Thyroid gland (tissue), 4 donors: ENCODE measurements around the gene AKR1C3. TPM values are rescaled to one million over a fixed set of nuclear protein-coding genes. Genes with fewer than 3 reads are reported as not detected.

Experiments
- DNase-seq, 2 donors: peaks; one replicate each; pipeline ENCODE4 v3.0.0-alpha.2; 2019
- H3K27ac ChIP-seq, 3 donors: fragments of 200-600 bp; sonication (generic); 1 replicate in 2 of 3; 2 replicates in 1 of 3; pipeline ENCODE4 v1.5.1; 2016 to 2019; ENCODE audit warnings: mild to moderate bottlenecking in 1 of 3, moderate library complexity in 1 of 3
- H3K27me3 ChIP-seq: fragments of 200-600 bp; sonication (generic); one replicate; pipeline ENCODE4 v1.5.1; 2019
- H3K36me3 ChIP-seq, 2 donors: fragments of 200-600 bp; sonication (generic); one replicate each; pipeline ENCODE4 v1.5.1; 2016 to 2019
- H3K4me1 ChIP-seq, 2 donors: fragments of 200-600 bp; sonication (generic); one replicate each; pipeline ENCODE4 v1.5.1; 2017 to 2019
- H3K4me3 ChIP-seq, 3 donors: fragments of 200-600 bp; sonication (generic); replicated peaks in 1 of 3; 1 replicate in 2 of 3; 2 replicates in 1 of 3; pipeline ENCODE4 v1.5.1; 2016; ENCODE audit warnings: mild to moderate bottlenecking in 1 of 3
- H3K9me3 ChIP-seq: fragments of 200-600 bp; sonication (generic); one replicate; pipeline ENCODE4 v1.5.1; 2017
- CTCF ChIP-seq, 6 experiments: fragments of 200-600 bp in 3 of 6; fragments of 450-650 bp in 3 of 6; sonication (generic) in 3 of 6; IDR thresholded peaks; one replicate each; pipeline ENCODE4 v1.5.1; 2016 to 2019; ENCODE audit warnings: antibody characterized with exemption in 6 of 6, mild to moderate bottlenecking in 2 of 6, inconsistent platforms in 1 of 6, moderate library complexity in 1 of 6
- POLR2A ChIP-seq, 2 donors: fragments of 450-650 bp; IDR thresholded peaks; one replicate each; pipeline ENCODE4 v1.6.1; 2017; ENCODE audit warnings: antibody characterized with exemption in 2 of 2, mild to moderate bottlenecking in 2 of 2, moderate library complexity in 1 of 2
- WGBS, 2 donors: methylation state at CpG; one replicate each; pipeline ENCODE4 v1.1.5; 2017; 5-methylcytosine and 5-hydroxymethylcytosine counted together
- intact Hi-C: fragments of 100-400 bp; cut with DNase I; formaldehyde crosslinking; loops from one replicate; pipeline ENCODE4 v1.15.1; 2023
- total RNA-seq, 4 donors: library from RNA; depleted of rRNA; stranded (reverse); fragments of >200 nt; gene quantifications; one replicate each; pipeline ENCODE4 v1.2.3, GENCODE V29; 2016

The AKR1C3 gene
- total RNA-seq, 4 donors from 2014 or later: 42.7 to 73.6 (median 67.4) TPM

- WGBS, 2 donors: 95% methylated on average over 2 of the region's 2 CpGs
- TF ChIP-seq CTCF (IDR thresholded peaks at IDR 0.05) (no peak), POLR2A (IDR thresholded peaks at IDR 0.05) (no peak)
- H3K9me3 ChIP-seq: no peaks in the 10 kb centered on the region
- no peaks in the 10 kb centered on the region for H3K36me3 ChIP-seq
- H3K4me1 ChIP-seq: peaks cover 22 to 30% of the 10 kb centered on the region in 2 donors
- H3K27me3 ChIP-seq: no peaks in the 10 kb centered on the region
- no peak for DNase-seq
- H3K4me3 ChIP-seq: no peak overlapping the region
- peak overlapping the region in 1 of 3 donors; percentile 98 for H3K27ac ChIP-seq
- intact Hi-C loops: no loop called here
These were observed 20.6 kb upstream of the AKR1C3 start for GRCh38 chr10:5073659-5074058.

GRCh38 chr10:5076615-5077014 is 17.6 kb upstream of the AKR1C3 start:
- Histone ChIP-seq H3K9me3 (no peaks in the 10 kb centered on the region), H3K4me1 (peaks cover 13% of the 10 kb centered on the region in 2 donors), H3K27me3 (no peaks in the 10 kb centered on the region), H3K36me3 (no peaks in the 10 kb centered on the region), H3K4me3 (no peak overlapping the region), H3K27ac (no peak overlapping the region)
- intact Hi-C loops: no loop called here
- TF ChIP-seq POLR2A (IDR thresholded peaks at IDR 0.05) (no peak), CTCF (IDR thresholded peaks at IDR 0.05) (no peak)
- DNase-seq: no peak
- WGBS, 2 donors: 68 to 86% methylated on average over 3 of the region's 3 CpGs

DNA sequence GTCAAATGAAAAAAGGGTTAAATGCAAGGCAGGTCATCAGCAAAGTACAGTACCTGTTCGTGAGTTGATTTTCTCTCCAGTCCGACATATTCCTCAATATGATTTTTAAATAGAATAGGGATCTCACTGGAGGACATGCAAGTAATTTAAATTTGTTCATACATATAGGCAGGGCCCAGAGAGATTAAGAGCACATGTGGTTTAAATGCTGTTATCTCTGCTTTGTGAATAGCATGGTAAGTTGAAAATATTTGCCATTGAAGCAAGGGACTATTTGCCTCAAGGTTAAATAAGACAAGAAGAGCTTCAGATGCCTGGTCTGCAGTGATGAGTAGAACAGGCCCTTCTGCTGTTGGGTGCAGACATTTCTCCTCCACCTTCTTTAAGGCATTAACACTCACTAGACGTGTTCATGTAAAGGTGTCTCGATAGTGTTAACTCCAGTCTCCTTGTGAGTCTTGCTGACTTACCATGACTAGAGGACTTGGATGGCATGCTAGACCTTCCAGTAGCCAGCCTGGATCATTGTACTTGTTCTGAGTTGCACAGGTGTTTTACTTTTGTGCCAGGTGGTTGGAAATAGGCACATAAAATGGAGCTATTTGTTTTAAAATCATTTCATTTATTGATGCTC is 15.6 kb upstream of the AKR1C3 start:
- DNase-seq: peak in 1 of 2 donors; percentile 19
- TF ChIP-seq CTCF (IDR thresholded peaks at IDR 0.05) (no peak), POLR2A (IDR thresholded peaks at IDR 0.05) (no peak)
- Histone ChIP-seq H3K36me3 (no peaks in the 10 kb centered on the region), H3K9me3 (no peaks in the 10 kb centered on the region), H3K4me1 (peaks cover 0 to 3% of the 10 kb centered on the region in 2 donors), H3K4me3 (no peak overlapping the region), H3K27me3 (no peaks in the 10 kb centered on the region), H3K27ac (no peak overlapping the region)
- intact Hi-C loops: no loop called here
- whole genome bisulfite sequencing, 2 donors: 85 to 91% methylated on average over 4 of the region's 4 CpGs

DNA sequence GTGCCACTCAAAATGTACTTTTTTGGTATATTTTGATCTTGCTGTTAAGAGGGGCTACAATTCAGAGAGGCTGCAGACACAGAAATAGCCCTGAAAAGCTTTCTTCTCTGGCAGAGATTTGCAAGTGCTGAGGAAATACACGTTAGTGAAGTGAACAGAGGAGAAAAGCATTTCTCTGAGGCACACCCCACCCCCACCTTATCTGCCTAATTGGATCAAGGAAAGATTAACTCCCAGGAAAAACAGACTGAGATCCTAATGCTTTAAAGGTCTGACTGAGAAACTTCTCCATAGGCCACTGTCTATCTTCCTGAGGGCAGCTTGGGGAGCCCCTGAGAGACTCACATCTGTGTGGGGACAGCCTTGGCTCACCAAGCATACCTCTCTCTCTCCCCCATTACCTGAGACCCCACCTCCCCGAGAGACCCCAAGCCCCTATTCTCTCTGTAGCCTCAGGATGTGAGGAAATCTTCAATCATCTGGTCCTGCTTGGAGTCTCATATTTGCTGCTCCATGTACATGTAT is 14.8 kb upstream of the AKR1C3 start:
- Histone ChIP-seq H3K9me3 (no peaks in the 10 kb centered on the region), H3K4me3 (no peak overlapping the region), H3K36me3 (no peaks in the 10 kb centered on the region), H3K27me3 (no peaks in the 10 kb centered on the region), H3K27ac (no peak overlapping the region), H3K4me1 (peaks cover 0 to 3% of the 10 kb centered on the region in 2 donors)
- 73 to 86% methylated on average over 2 of the region's 2 CpGs for WGBS, 2 donors
- TF ChIP-seq POLR2A (IDR thresholded peaks at IDR 0.05): no peak
- TF ChIP-seq CTCF (IDR thresholded peaks at IDR 0.05): no peak
- no peak for DNase-seq
- intact Hi-C loops: no loop called here

- H3K36me3 ChIP-seq: no peaks in the 10 kb centered on the region
- no peak overlapping the region for H3K27ac ChIP-seq
- H3K9me3 ChIP-seq: no peaks in the 10 kb centered on the region
- H3K27me3 ChIP-seq: no peaks in the 10 kb centered on the region
- no peak for TF ChIP-seq POLR2A (IDR thresholded peaks at IDR 0.05)
- no peak for TF ChIP-seq CTCF (IDR thresholded peaks at IDR 0.05)
- intact Hi-C loops: no loop called here
- WGBS, 2 donors: 91 to 93% methylated on average over 6 of the region's 6 CpGs
- peaks cover 0 to 3% of the 10 kb centered on the region in 2 donors for H3K4me1 ChIP-seq
- DNase-seq: no peak
- H3K4me3 ChIP-seq: no peak overlapping the region
These were observed 14.4 kb upstream of the AKR1C3 start for GRCh38 chr10:5079836-5080235.
